GM23338 (cell line): Measurements from ENCODE around the gene MED13L.

Experiments used
- CREB1 ChIP-seq: fragments of 250-450 bp; sonication (Bioruptor Pico); IDR thresholded peaks from 2 replicates; pipeline ENCODE4 v1.5.0; 2020; ENCODE audit warnings: low read depth, mild to moderate bottlenecking, moderate library complexity
- CTCF ChIP-seq, 2 experiments: fragments of 200-600 bp in 1 of 2; sonication (generic) in 1 of 2; conservative IDR thresholded peaks; 2 replicates each; pipeline versions ENCODE4 v1.5.1 to v1.6.1; 2016 to 2017; ENCODE audit warnings: antibody characterized with exemption in 2 of 2, low read depth in 2 of 2, mild to moderate bottlenecking in 2 of 2, moderate library complexity in 1 of 2
- ETS1 ChIP-seq: IDR thresholded peaks from 2 replicates; pipeline ENCODE4 v1.6.1; 2016; ENCODE audit warnings: antibody characterized with exemption
- EZH2 ChIP-seq: fragments of 200-600 bp; sonication (generic); IDR thresholded peaks from one replicate; pipeline ENCODE4 v1.8.0; 2017; ENCODE audit warnings: antibody characterized with exemption, mild to moderate bottlenecking, low read depth; ENCODE audit not compliant: unreplicated experiment
- EZH2phosphoT487 ChIP-seq: fragments of 200-600 bp; sonication (generic); IDR thresholded peaks from one replicate; pipeline ENCODE4 v1.8.1; 2018; ENCODE audit warnings: antibody characterized with exemption; ENCODE audit not compliant: unreplicated experiment
- JUNB ChIP-seq: IDR thresholded peaks from one replicate; pipeline ENCODE4 v1.6.1; 2016; ENCODE audit warnings: antibody characterized with exemption; ENCODE audit not compliant: unreplicated experiment
- NANOG ChIP-seq: IDR thresholded peaks from 2 replicates; pipeline ENCODE4 v1.6.1; 2016; ENCODE audit warnings: antibody characterized with exemption, borderline replicate concordance
- POLR2AphosphoS5 ChIP-seq: IDR thresholded peaks from 2 replicates; pipeline ENCODE4 v1.6.1; 2016; ENCODE audit warnings: antibody characterized with exemption, low read depth
- REST ChIP-seq: IDR thresholded peaks from one replicate; pipeline ENCODE4 v1.6.1; 2018; ENCODE audit warnings: antibody characterized with exemption; ENCODE audit not compliant: unreplicated experiment
- ZNF114 ChIP-seq: fragments of 250-450 bp; sonication (Bioruptor Pico); IDR thresholded peaks from 2 replicates; pipeline ENCODE4 v1.5.0; 2020; ENCODE audit warnings: mild to moderate bottlenecking, moderate library complexity

GRCh38 chr12:116325336-116325664, 47.8 kb upstream of the MED13L start:
- no peak for TF ChIP-seq CTCF (conservative IDR thresholded peaks at IDR 0.05; ENCODE audit: low read depth in 2 of 2)
- TF ChIP-seq EZH2: no peak
- no peak for TF ChIP-seq POLR2AphosphoS5
- no peak for TF ChIP-seq EZH2phosphoT487
- no peak for TF ChIP-seq ETS1
- TF ChIP-seq ZNF114 (CRISPR knock-in tag): no peak
- TF ChIP-seq REST: no peak
- TF ChIP-seq CREB1 (CRISPR knock-in tag): no peak
- no peak for TF ChIP-seq JUNB
- no peak for TF ChIP-seq NANOG
